ENCODE measurements around the gene DAAM2. TPM values are rescaled to one million over a fixed set of nuclear protein-coding genes. Genes with fewer than 3 reads are reported as not detected.

The DAAM2 gene
- total RNA-seq, 2 experiments from 2014 or later = not detected

GRCh38 chr6:39772559-39773273 lies 19.5 kb upstream of the DAAM2 start:
- H3K36me3 Mint-ChIP-seq (ENCODE audit: low read depth) = no peaks in the 10 kb centered on the region
- Histone ChIP-seq H3K27me3 (ENCODE audit: control insufficient read depth in 1 of 2, insufficient read depth in 2 of 2, low read length in 2 of 2) (peaks cover 0 to 7% of the 10 kb centered on the region in 2 experiments), H3K4me1 (ENCODE audit: insufficient read depth, low read length) (no peaks in the 10 kb centered on the region), H3K4me3 (ENCODE audit: low read length) (no peak overlapping the region), H3K9me3 (ENCODE audit: control insufficient read depth in 1 of 2, insufficient read depth in 1 of 2, low read length in 2 of 2) (peaks cover 0 to 3% of the 10 kb centered on the region in 2 experiments), H3K36me3 (ENCODE audit: insufficient read depth, low read length) (no peaks in the 10 kb centered on the region), H3K27ac (ENCODE audit: low read depth in 1 of 2, low read length in 2 of 2) (no peak overlapping the region)
- no peak for ATAC-seq (ENCODE audit: poor library complexity)
- peaks cover 33% of the 10 kb centered on the region for H3K27me3 Mint-ChIP-seq
- POLR2A ChIA-PET = no interaction called here
- no peak for TF ChIP-seq CTCF (IDR thresholded peaks at IDR 0.05)
- intact Hi-C loops (cut with DNase I, micrococcal nuclease) = no loop called here
- H3K27ac Mint-ChIP-seq = no peak overlapping the region
- no peak overlapping the region for H3K4me3 Mint-ChIP-seq
- H3K4me1 Mint-ChIP-seq (ENCODE audit: low read depth) = no peaks in the 10 kb centered on the region
- CTCF ChIA-PET = no interaction called here
- no peak for DNase-seq
- no peaks in the 10 kb centered on the region for H3K9me3 Mint-ChIP-seq

GRCh38 chr6:39773782-39774181 lies 18.4 kb upstream of the DAAM2 start:
- Histone ChIP-seq H3K27ac (ENCODE audit: low read depth in 1 of 2, low read length in 2 of 2) (no peak overlapping the region), H3K4me3 (ENCODE audit: low read length) (no peak overlapping the region), H3K4me1 (ENCODE audit: insufficient read depth, low read length) (no peaks in the 10 kb centered on the region), H3K36me3 (ENCODE audit: insufficient read depth, low read length) (no peaks in the 10 kb centered on the region), H3K9me3 (ENCODE audit: control insufficient read depth in 1 of 2, insufficient read depth in 1 of 2, low read length in 2 of 2) (peaks cover 0 to 3% of the 10 kb centered on the region in 2 experiments), H3K27me3 (ENCODE audit: control insufficient read depth in 1 of 2, insufficient read depth in 2 of 2, low read length in 2 of 2) (peaks cover 0 to 11% of the 10 kb centered on the region in 2 experiments)
- H3K36me3 Mint-ChIP-seq (ENCODE audit: low read depth) = no peaks in the 10 kb centered on the region
- no peak overlapping the region for H3K27ac Mint-ChIP-seq
- no peaks in the 10 kb centered on the region for H3K9me3 Mint-ChIP-seq
- no peaks in the 10 kb centered on the region for H3K4me1 Mint-ChIP-seq (ENCODE audit: low read depth)
- H3K4me3 Mint-ChIP-seq = no peak overlapping the region
- TF ChIP-seq CTCF (IDR thresholded peaks at IDR 0.05) = no peak
- ATAC-seq (ENCODE audit: poor library complexity) (no peak), DNase-seq (no peak)
- ChIA-PET CTCF (no interaction called here), POLR2A (no interaction called here)
- peaks cover 30% of the 10 kb centered on the region for H3K27me3 Mint-ChIP-seq
- intact Hi-C loops (cut with DNase I, micrococcal nuclease) = no loop called here

- H3K27me3 Mint-ChIP-seq = peaks cover 8% of the 10 kb centered on the region
- no peak for ATAC-seq (ENCODE audit: poor library complexity)
These were observed 15.6 kb upstream of the DAAM2 start for GRCh38 chr6:39776581-39776980.

More at GRCh38 chr6:39776581-39776980, 15.6 kb upstream of the DAAM2 start:
- CTCF ChIA-PET = no interaction called here
- Mint-ChIP-seq H3K4me3 (no peak overlapping the region), H3K27ac (no peak overlapping the region), H3K36me3 (ENCODE audit: low read depth) (no peaks in the 10 kb centered on the region), H3K9me3 (no peaks in the 10 kb centered on the region), H3K4me1 (ENCODE audit: low read depth) (no peaks in the 10 kb centered on the region)
- Histone ChIP-seq H3K4me3 (ENCODE audit: low read length) (no peak overlapping the region), H3K27ac (ENCODE audit: low read depth in 1 of 2, low read length in 2 of 2) (no peak overlapping the region), H3K4me1 (ENCODE audit: insufficient read depth, low read length) (no peaks in the 10 kb centered on the region), H3K27me3 (ENCODE audit: control insufficient read depth in 1 of 2, insufficient read depth in 2 of 2, low read length in 2 of 2) (peaks cover 0 to 4% of the 10 kb centered on the region in 2 experiments), H3K36me3 (ENCODE audit: insufficient read depth, low read length) (no peaks in the 10 kb centered on the region), H3K9me3 (ENCODE audit: control insufficient read depth in 1 of 2, insufficient read depth in 1 of 2, low read length in 2 of 2) (peaks cover 0 to 3% of the 10 kb centered on the region in 2 experiments)
- intact Hi-C loops (cut with DNase I, micrococcal nuclease) = no loop called here
- no peak for DNase-seq
- no peak for TF ChIP-seq CTCF (IDR thresholded peaks at IDR 0.05)
- POLR2A ChIA-PET = no interaction called here
